Neural cell (in vitro differentiated cells): ENCODE data around the gene ZNF362.

Experiments used
- TAF1 ChIP-seq: IDR thresholded peaks from 2 replicates; pipeline ENCODE4 v1.6.1; 2012; ENCODE audit warnings: low read depth
- TF ChIP-seq, protein P1 (sequence below): fragments of 450-650 bp; IDR thresholded peaks from 2 replicates; pipeline ENCODE4 v1.5.1; 2014; ENCODE audit warnings: antibody characterized with exemption, mild to moderate bottlenecking, moderate library complexity; ENCODE audit not compliant: poor library complexity, severe bottlenecking

DNA sequence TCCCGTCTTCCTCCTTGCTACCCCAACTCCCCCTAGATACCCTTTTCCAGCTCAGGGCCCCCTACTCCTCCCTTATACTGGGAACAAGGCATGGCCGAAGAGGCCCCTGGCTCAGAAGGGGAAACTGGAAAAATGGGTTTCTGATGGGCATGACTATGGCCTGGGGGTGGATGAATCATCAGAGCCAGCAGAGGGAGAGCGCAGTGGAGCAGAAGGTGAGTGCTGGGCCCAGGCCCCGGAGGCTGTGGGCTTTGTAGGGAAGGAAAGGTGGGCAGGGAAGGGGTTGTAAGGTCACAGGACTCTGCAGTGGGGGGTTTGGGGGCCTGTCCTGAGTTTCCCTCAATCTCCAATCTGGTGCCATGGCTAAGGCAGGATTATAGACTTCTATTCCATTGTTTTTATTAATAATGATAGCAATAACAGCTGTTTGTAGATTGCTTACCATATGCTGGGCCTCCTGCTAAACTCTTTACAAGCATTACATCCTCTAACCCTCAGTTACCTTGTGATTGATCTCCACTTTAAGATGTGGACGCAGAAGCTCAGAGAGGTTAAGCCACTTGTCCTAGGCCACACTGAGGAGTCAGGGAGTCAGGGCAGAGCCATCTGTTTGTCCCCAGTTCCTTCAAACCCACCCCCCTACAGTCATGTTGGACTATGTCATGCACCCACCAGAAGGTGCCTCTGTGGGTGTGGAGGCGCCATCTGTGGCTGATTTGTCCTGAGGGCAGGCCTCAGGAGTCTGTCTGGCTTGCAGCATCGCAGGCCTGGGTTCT is 36.2 kb upstream of the ZNF362 start:
- no peak for TF ChIP-seq TAF1
- TF ChIP-seq, protein P1, sequence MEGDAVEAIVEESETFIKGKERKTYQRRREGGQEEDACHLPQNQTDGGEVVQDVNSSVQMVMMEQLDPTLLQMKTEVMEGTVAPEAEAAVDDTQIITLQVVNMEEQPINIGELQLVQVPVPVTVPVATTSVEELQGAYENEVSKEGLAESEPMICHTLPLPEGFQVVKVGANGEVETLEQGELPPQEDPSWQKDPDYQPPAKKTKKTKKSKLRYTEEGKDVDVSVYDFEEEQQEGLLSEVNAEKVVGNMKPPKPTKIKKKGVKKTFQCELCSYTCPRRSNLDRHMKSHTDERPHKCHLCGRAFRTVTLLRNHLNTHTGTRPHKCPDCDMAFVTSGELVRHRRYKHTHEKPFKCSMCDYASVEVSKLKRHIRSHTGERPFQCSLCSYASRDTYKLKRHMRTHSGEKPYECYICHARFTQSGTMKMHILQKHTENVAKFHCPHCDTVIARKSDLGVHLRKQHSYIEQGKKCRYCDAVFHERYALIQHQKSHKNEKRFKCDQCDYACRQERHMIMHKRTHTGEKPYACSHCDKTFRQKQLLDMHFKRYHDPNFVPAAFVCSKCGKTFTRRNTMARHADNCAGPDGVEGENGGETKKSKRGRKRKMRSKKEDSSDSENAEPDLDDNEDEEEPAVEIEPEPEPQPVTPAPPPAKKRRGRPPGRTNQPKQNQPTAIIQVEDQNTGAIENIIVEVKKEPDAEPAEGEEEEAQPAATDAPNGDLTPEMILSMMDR = no peak
